ENCODE measurements around the gene KDM4B. TPM values are rescaled to one million over a fixed set of nuclear protein-coding genes. Genes with fewer than 3 reads are reported as not detected.

The KDM4B gene
- total RNA-seq, 2 experiments from 2014 or later = 44.9 to 47.0 TPM

DNA sequence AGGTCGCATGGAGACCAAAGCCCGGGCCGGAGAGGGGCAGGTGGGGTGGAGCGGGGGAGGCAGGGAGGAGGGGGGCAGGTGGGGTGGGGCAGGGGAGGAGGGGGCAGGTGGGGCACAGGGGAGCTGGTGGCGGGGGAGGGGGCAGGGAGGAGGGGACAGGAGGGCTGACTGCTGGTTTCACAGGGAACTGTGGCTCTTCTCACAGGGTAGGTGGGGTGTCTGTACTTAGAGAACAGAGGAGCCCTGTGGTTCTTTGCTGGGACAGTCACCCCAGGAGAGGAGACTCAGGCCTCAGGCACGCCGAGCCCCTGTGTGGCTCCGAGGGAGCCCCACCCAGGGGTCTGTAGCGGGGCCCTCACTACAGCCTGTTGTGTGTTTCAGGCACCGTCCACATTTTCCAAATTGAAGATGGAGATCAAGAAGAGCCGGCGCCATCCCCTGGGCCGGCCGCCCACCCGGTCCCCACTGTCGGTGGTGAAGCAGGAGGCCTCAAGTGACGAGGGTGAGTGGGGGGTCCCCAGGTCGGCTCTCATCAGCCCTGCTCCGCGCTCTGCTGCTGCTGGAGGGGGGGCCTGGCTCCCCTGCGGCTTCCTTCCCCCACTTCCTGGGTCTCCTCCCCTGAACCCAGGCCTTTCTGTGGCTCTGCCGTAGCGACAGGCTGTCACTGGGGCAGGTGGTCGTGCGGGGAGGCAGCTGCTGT lies 162.7 kb downstream of the KDM4B start:
- Mint-ChIP-seq H3K27me3 (ENCODE audit: low read depth) (no peaks in the 10 kb centered on the region), H3K4me1 (ENCODE audit: low read depth) (peaks cover 49% of the 10 kb centered on the region), H3K27ac (peak overlapping the region; percentile 97), H3K36me3 (ENCODE audit: low read depth) (peaks cover 38% of the 10 kb centered on the region), H3K9me3 (ENCODE audit: insufficient read depth) (no peaks in the 10 kb centered on the region), H3K4me3 (peak overlapping the region; percentile 82)
- ATAC-seq (peak; percentile 30), DNase-seq (peak; percentile 60)
- ChIA-PET POLR2A (interaction anchor here (1.0 kb wide), 1 partner anchor 56 kb away, joined by 3 read pairs; no protein-coding TSS in a partner anchor), CTCF (interaction anchor here (1.0 kb wide), 1 partner anchor 38 kb away, joined by 3 read pairs; no protein-coding TSS in a partner anchor)

DNA sequence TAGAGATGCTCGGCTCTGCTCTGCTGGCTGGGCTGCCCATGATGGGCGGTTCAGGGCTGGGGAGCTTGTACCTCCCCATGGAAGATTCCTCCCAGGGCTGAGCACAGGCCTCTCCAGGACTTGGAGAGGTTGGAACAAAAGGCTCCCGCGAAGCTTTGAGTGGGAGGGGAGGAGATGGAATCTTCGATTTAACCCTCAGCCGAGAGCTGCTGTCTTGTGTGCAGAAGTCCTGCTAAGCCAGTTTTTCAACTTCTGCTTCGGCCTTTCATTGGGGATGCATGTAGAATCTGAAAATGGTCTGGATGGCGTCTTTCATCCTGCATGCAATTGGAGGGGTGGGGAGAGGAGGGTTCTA lies 163.3 kb downstream of the KDM4B start:
- DNase-seq = no peak
- H3K4me3 Mint-ChIP-seq = peak overlapping the region; percentile 82
- H3K27me3 Mint-ChIP-seq (ENCODE audit: low read depth) = no peaks in the 10 kb centered on the region
- CTCF ChIA-PET = interaction anchor here (0.5 kb wide), 1 partner anchor 46 kb away, joined by 3 read pairs; no protein-coding TSS in a partner anchor
- H3K9me3 Mint-ChIP-seq (ENCODE audit: insufficient read depth) = no peaks in the 10 kb centered on the region
- peaks cover 50% of the 10 kb centered on the region for H3K4me1 Mint-ChIP-seq (ENCODE audit: low read depth)
- POLR2A ChIA-PET = no interaction called here
- no peak for ATAC-seq
- peak overlapping the region; percentile 92 for H3K27ac Mint-ChIP-seq
- peaks cover 43% of the 10 kb centered on the region for H3K36me3 Mint-ChIP-seq (ENCODE audit: low read depth)

DNA sequence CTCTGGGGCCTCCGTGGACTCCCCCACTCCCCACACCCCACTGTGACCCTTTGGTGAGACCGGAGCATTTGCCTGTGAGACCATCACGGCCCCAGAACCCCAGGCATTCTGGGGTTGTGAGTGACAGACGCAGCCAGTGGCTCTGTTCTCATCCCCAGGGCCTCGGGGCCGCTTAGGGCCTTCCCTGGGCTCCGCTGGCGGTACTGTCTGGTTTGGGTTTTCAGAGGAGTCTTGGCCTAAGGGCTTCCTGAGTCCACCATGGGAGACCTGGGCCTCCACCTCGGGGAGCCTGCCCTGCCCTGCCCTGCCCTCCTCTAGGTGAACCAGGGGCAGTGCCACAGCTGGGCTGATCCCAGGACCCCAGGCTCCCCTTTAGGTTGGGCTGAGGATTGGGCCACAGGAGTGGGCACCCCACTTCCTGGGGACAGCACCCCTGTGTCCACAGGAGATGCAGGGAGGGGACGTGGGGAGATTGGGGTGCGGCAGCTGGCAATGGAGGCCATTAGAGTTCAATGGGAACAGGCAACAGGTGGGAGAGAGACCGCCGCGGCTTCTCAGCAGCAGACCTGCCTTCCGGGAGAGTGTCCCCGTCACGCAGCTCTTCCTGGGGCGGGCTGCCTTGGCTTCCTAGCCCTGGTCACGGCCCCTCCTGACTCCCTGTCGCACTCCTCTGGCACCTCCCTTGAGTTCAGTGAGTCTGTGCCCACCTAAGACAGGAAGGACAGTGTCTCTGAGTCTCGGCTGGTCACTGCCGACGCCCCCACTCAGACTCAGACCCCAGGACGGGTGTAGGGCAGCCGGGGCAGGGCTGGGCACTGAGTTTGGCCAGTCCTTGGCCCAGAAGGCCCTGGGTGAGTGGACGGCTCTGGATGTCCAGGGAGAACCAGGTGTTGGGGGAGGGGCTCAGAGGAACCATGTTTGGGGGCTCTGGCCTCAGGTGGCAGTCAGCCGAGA lies 164.1 kb downstream of the KDM4B start:
- Mint-ChIP-seq H3K27ac (peak overlapping the region; percentile 92), H3K4me3 (peak overlapping the region; percentile 82), H3K36me3 (ENCODE audit: low read depth) (peaks cover 51% of the 10 kb centered on the region), H3K4me1 (ENCODE audit: low read depth) (peaks cover 58% of the 10 kb centered on the region), H3K9me3 (ENCODE audit: insufficient read depth) (no peaks in the 10 kb centered on the region), H3K27me3 (ENCODE audit: low read depth) (no peaks in the 10 kb centered on the region)
- no peak for DNase-seq
- CTCF ChIA-PET = interaction anchor here (0.5 kb wide), 1 partner anchor 45 kb away, joined by 3 read pairs; no protein-coding TSS in a partner anchor
- POLR2A ChIA-PET = no interaction called here
- no peak for ATAC-seq

DNA sequence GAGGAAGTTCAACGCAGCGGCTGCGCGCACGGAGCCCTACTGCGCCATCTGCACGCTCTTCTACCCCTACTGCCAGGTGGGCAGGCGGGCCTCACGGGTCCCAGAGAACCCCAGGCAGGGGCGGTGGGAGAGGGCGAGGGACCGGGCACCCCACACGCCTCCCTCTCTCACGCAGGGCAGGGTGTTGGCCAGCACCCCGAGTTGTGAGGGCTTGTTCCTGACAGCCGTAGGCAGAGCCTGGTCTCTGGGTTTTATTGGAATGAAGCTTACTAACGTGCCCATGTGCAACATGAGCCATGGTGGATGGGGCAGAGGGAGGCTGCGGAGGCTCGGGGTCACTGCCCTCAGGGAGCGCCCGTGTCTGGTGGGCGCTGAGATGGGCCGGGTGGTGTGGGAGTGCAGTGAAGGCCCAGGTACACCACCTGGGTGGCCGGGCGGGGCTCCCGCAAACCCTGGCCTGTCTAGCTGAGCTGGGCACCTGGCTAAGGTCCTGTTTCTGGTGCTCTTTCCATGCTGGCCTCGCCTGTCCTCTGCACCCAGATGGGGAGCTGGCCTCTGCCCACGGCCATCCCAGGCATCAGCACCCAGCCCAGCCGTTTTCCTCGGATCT lies 165.2 kb downstream of the KDM4B start:
- peaks cover 62% of the 10 kb centered on the region for H3K36me3 Mint-ChIP-seq (ENCODE audit: low read depth)
- ChIA-PET POLR2A (no interaction called here), CTCF (no interaction called here)
- peaks cover 69% of the 10 kb centered on the region for H3K4me1 Mint-ChIP-seq (ENCODE audit: low read depth)
- H3K4me3 Mint-ChIP-seq = no peak overlapping the region
- H3K9me3 Mint-ChIP-seq (ENCODE audit: insufficient read depth) = no peaks in the 10 kb centered on the region
- ATAC-seq (no peak), DNase-seq (no peak)
- no peak overlapping the region for H3K27ac Mint-ChIP-seq
- H3K27me3 Mint-ChIP-seq (ENCODE audit: low read depth) = peaks cover under 1% of the 10 kb centered on the region

DNA sequence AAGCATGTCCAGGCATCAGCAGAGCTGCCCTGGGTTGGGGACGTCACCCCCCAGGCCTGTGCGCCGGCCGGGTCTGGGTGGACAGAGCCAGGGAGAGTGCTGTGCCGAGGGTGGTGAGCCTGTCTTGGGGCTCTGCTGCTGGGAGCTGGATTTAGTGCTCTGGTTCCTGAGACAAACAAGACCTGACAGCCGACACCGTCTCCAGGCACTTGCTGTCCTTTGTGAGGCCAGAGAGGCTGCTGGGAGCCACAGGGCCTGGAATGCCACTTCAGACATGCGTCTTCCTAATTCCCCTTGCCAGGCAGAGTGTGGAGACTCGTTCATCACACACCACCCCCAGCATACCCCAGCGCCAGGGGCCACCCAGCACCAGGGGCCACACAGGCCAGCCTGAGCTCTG lies 165.8 kb downstream of the KDM4B start:
- H3K36me3 Mint-ChIP-seq (ENCODE audit: low read depth) = peaks cover 68% of the 10 kb centered on the region
- no peaks in the 10 kb centered on the region for H3K9me3 Mint-ChIP-seq (ENCODE audit: insufficient read depth)
- no peak for ATAC-seq
- no peak for DNase-seq
- H3K27me3 Mint-ChIP-seq (ENCODE audit: low read depth) = peaks cover 2% of the 10 kb centered on the region
- ChIA-PET POLR2A (no interaction called here), CTCF (no interaction called here)
- peaks cover 69% of the 10 kb centered on the region for H3K4me1 Mint-ChIP-seq (ENCODE audit: low read depth)
- H3K4me3 Mint-ChIP-seq = no peak overlapping the region
- no peak overlapping the region for H3K27ac Mint-ChIP-seq

DNA sequence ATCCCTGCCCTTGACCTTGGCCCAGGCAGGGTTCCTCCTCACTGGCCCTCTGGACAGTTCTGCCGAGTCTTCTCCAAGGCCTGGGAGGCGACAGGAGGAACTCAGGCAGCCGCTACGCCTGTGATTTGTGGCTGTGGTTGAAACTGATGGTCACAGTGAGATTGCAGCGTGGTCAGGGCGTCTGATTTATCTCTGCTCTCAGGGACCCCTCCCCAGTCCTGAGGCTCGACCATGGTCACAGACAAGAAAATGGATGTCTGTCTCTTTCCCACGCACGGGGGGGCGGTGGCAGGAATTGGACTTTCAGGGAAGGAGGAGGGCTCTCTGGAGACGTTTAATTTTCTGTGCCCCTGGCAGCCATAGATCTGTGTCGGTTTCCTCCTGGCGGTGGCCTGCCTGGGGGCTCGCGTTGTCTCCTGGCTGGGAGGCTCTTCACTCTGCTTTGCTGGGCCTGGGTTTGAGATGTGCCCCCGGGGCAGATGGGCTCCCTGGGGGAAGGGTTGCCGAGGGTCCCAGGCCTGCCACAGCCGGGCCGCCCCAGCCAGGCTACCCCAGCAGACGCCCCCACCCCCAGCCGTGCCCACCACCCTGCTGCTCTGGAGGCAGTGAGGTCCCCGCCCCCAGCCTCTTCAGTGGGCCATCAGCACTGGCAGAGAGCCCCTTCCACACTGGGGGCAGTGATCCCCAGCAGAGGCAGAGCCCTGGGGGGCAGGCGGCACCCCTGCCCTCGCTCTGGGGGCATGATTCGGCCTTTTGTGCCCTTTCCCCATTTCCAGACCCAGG lies 167.4 kb downstream of the KDM4B start:
- Mint-ChIP-seq H3K4me1 (ENCODE audit: low read depth) (peaks cover 63% of the 10 kb centered on the region), H3K27ac (no peak overlapping the region), H3K9me3 (ENCODE audit: insufficient read depth) (no peaks in the 10 kb centered on the region), H3K4me3 (no peak overlapping the region), H3K27me3 (ENCODE audit: low read depth) (peaks cover 2% of the 10 kb centered on the region), H3K36me3 (ENCODE audit: low read depth) (peaks cover 65% of the 10 kb centered on the region)
- ATAC-seq (no peak), DNase-seq (no peak)
- ChIA-PET CTCF (no interaction called here), POLR2A (no interaction called here)

DNA sequence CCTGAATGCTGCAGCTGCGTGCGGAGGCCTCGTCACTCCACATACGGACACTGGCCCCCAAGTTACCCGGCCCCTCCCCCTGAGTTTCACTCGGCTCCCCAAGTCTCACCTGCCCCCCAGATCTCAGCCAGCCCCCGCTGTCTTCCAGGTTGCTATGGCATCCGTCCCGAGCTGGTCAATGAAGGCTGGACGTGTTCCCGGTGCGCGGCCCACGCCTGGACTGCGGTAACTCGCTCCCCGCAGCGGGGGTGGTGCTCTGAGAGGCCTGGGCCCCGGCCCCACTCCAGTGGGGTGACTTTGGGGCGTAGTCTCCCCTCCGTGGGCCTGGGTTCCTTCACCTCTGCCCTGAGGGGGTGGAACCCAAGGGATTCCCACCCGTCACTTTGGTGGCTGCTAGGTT lies 168.2 kb downstream of the KDM4B start:
- Mint-ChIP-seq H3K9me3 (ENCODE audit: insufficient read depth) (no peaks in the 10 kb centered on the region), H3K27ac (no peak overlapping the region), H3K4me1 (ENCODE audit: low read depth) (peaks cover 57% of the 10 kb centered on the region), H3K4me3 (no peak overlapping the region), H3K27me3 (ENCODE audit: low read depth) (peaks cover 2% of the 10 kb centered on the region), H3K36me3 (ENCODE audit: low read depth) (peaks cover 61% of the 10 kb centered on the region)
- ATAC-seq = no peak
- DNase-seq = no peak
- POLR2A ChIA-PET = interaction anchor here (0.5 kb wide), 1 partner anchor 271 kb away, joined by 3 read pairs; no protein-coding TSS in a partner anchor
- CTCF ChIA-PET = no interaction called here

DNA sequence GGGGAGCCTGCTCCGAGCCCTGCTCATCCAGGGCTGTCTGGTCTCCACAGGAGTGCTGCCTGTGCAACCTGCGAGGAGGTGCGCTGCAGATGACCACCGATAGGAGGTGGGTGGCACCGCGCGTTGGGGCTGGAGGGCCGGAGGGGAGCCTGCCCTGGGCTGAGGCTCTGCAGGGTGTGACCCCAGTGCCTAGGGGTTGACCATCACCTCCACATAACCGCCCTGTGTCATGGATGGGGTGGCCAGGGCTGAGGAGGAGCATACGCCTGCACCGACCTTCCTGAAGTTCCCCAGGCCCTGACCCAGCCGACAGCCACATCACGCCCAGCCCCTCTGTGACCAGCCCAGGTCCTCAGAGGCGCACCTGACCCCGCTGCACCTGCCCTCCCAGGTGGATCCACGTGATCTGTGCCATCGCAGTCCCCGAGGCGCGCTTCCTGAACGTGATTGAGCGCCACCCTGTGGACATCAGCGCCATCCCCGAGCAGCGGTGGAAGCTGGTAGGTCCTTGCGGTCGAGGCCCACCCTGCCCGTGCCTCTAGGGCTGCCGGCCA lies 168.7 kb downstream of the KDM4B start:
- Mint-ChIP-seq H3K9me3 (ENCODE audit: insufficient read depth) (no peaks in the 10 kb centered on the region), H3K27ac (no peak overlapping the region), H3K36me3 (ENCODE audit: low read depth) (peaks cover 59% of the 10 kb centered on the region), H3K4me3 (no peak overlapping the region), H3K27me3 (ENCODE audit: low read depth) (peaks cover 2% of the 10 kb centered on the region), H3K4me1 (ENCODE audit: low read depth) (peaks cover 54% of the 10 kb centered on the region)
- ChIA-PET CTCF (interaction anchor here (0.9 to 1.1 kb wide), 2 partner anchors 15 to 84 kb away, joined by 3 to 4 read pairs; no protein-coding TSS in a partner anchor), POLR2A (interaction anchor here (0.9 kb wide), 1 partner anchor 12 kb away, joined by 3 read pairs; no protein-coding TSS in a partner anchor)
- DNase-seq (no peak), ATAC-seq (no peak)

DNA sequence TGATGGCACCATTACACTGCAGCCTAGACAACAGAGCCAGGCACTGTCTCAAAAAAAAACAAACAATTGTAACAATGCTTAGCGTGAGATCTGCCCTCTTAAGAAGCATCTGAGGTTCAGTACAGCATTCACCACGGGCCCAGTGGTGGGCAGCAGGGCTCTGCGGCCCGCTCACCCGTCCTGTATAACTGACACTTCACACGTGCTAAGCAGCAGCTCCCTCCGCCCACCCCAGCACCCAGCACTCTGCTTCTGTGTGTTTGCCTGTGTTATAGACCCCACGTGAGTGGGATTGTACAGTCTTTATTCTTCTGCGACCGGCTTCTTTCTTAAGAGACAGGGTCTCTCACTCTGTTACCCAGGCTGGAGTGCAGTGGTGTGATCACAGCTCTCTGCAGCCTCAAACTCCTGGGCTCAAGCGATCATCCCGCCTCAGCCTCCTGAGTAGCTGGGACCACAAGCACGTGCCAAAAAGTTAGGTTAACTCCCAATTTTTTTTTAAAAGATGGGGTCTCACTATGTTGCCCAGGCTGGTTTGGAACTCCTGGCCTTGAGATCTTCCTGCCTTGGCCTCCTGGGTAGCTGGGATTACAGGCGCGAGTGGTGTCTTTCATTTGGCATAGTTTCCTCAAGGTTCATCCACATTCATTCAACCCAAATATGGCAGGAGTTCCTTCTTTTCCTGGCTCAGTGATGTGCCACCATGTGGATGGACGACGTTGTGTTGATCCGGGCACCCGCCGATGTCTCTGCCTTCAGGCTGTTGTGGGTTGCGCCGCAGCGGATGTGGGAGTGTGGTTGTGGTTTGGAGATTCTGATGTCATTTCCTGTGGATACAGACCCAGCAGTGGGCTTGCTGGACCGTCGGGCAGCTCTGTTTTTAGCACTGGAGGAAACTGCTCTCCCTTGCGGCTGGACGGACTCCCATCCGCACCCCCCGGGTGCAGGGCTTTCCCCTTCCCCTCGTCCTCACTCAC lies 170.0 kb downstream of the KDM4B start:
- Mint-ChIP-seq H3K9me3 (ENCODE audit: insufficient read depth) (no peaks in the 10 kb centered on the region), H3K36me3 (ENCODE audit: low read depth) (peaks cover 58% of the 10 kb centered on the region), H3K4me3 (peak overlapping the region; percentile 66), H3K27ac (peak overlapping the region; percentile 89), H3K4me1 (ENCODE audit: low read depth) (peaks cover 56% of the 10 kb centered on the region), H3K27me3 (ENCODE audit: low read depth) (peaks cover 2% of the 10 kb centered on the region)
- ATAC-seq (peak; percentile 75), DNase-seq (peak; percentile 95)
- ChIA-PET POLR2A (interaction anchor here (0.9 to 1.0 kb wide), 2 partner anchors 11 to 13 kb away, joined by 3 read pairs; no protein-coding TSS in a partner anchor), CTCF (interaction anchor here (0.9 to 1.6 kb wide), 6 partner anchors 13 to 502 kb away, joined by 3 to 6 read pairs (median 3); no protein-coding TSS in a partner anchor)
